Activated CD8-positive, alpha-beta memory T cell treated with anti-CD3 and anti-CD28 coated beads for 48 hours (primary cell): ENCODE measurements around the gene ASB10.

Source experiments
- DNase-seq, 3 experiments: peaks; one replicate each; pipeline ENCODE4 v3.0.0-alpha.2; 2020; ENCODE audit warnings: low read depth in 2 of 3, low spot score in 2 of 3

ASB10 gene

DNA sequence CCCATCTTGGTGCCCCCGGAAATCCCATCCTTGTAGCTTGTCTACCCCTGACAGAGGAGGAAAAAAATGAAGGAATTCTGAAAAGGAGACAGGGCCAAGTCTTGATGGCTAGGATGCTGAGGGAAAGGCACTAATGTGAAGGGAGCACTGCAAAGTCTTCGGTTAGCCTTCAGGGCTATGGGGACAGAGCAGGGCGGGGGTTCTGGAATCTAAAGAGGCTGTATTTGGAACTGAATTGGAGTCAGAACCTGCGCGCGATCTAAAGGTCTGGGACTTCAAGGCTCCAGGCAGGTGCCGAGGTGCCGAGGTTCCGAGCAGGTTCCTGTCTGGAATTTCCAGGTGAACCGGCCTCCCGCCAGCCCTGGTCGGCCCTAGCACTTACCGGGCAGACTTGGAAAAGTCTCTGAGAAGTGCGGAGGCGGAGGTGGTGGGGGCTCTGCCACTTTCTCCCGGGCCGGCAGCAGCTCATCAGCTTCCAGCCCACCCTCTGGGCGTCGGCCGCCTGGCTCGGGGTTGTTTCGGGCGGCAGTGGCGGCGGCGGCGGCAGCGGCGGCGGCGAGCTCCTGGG is 20.3 kb downstream of the ASB10 start:
- no peak for DNase-seq

DNA sequence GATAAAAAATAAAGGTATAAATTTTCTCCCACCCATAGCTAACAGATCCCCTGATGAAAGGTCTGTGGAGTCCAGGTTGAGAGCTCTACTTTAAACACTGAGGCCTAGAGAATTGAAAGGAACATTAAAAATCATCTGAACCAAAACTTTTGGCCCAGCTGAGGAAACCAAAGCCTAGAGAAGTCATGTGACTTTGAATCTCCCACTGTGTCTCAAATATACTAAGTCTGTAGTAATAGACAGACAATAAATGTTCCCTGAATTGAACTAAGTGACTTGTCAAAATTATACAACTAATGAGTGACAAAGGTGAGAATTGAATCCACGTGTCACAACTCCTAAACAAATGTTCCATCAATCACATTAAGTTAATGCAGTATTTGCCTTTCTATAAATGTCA is 25.3 kb downstream of the ASB10 start:
- DNase-seq: no peak

DNA sequence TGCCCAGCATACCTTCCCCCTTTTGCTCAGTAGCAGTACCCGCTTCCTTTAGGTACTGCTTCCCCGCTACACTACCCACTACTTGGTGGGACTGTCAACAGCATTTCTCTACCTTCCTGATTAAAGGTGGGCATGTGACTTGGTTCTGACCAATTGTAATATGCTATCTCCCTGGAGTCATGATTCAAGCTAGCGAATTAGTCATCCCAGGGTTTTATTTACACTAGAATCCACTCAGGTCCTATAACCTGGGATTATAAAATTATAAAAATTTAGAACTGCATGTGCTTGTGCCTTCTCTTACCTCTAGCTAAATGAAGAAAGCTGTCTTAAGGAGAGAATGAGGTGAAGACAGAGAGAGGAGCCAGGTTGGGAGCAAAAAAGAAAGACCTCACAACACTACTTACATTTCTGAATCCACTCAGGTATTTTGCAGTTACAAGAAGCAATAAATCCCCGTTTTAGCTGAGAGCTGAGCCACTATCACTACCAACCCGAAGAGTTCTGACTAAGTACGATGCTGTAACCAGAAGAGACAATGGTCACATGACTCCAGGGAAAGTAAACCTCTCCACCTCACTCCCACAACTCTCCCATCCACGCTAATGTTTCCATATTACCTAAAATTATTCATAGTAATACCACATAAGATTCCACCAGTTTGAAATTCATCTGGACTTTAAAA is 29.3 kb downstream of the ASB10 start:
- no peak for DNase-seq

DNA sequence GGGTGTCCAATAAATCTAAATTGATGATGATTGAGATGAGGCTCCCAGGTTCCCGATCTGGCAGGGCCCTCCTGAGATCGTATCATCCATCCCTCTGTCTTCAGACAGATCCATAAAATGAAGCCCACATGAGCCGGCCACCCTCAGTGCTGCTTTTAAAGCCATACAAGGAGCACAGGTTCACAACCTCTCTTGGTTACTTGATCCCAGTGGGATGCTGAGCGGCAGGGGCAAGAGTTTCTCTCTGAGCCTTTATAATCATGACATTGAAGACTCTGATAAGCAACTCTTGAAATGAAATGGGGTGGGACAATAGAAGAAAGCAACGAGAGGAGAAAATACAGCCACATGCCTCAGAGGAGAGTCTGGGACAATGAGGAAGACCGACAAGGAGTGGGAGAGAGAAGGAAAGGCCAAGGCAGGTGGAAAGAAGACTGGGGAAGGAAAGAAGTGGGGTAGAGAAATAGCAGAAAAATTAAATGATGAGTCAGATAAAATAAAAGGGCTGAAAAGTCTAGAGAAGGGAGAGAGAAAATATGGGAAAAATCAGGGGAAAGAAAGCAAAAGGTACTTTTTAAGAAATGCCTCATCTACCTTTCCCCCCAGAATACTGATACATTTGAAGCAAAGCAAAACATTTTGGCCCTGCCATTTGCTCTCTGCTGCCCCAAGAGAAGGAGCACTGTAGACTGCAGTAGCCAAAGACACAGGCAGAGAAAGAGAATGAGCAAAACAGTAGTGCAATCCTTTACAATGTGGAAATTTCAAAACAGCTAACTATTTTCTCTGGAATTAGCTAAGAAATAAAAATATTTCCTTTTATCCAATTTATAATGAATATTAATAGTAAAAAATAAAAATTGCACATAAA is 34.2 kb downstream of the ASB10 start:
- no peak for DNase-seq

DNA sequence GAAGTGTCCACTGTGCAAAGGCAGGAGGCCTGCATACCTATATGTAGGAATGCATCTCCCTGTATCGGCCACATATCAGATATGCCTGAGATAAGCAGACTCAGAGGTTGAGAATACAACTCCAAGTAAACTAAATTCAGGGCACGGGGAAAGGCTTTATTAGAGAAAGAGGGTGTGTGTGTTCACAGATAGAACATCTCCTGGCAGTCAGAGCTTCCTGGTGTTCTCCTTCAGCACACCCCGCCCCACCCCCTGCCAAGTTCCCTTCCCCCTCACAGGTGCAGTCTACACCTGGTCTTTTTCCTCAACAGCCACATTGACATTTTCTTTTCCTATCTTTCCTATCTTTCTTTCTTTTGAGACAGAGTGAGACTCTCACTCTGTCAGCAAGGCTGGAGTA is 36.7 kb downstream of the ASB10 start:
- DNase-seq: no peak

DNA sequence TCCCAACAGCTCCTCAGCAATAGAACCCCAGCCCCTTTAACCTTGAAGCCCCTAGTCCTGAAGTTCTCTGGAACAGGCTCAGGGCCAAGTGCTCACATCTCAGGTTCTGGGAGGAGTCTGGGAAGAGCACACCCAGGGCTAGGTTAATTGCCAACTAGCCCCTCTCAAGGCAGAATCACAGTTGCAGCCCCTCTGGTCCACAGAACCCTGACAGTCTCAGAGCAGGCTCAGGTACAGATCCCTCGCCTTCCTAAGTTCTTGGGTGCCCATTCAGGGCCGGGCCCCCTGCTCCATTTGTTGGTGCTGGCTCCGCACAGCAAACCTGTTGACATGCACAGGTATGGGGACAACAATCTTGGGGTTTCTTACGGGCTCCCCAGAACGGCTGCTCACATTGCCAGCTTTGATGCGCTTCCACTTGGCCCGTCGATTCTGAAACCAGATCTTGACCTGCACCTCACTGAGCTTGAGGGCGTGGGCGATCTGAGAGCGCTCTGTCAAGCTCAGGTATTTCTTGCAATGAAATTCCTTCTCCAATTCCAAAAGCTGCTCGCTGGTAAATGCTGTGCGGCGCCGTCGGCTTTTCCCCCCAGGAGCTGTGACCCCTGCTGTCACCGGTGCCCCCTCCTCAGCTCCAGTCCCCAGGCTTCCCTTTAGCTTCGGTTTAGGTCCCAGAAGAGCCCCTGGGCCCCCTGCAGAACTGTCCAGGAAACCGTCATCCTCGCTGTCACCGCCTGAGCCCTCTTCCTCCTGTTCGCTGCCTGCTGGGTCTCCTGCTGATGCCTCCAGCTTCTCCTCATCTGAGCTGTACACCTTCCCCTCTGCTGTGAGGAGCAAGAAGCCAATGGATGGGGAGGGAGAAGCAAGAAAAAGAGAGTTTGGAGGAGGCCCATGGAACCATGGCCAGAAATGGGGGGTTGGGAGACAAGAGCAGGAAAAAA is 38.5 kb downstream of the ASB10 start:
- DNase-seq: no peak

DNA sequence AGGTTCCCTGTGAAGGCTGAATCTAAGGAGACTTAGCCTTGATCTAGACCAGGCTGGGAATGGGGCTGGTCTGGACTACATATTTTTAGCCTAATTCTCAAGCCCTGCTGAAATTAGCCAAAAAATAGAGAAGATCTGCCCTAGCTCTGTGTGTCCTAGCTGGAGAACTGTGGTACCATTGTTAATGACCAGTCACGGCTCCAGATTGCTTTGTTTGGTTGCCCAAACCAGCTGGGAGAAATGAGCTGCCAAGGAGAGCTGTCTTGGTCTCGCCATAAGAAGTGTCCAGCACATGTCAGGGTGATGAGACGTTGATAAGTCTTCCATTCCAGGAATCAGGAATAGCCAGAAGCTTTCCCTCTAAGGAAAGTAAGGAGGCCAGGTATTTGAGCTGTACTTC is 40.3 kb downstream of the ASB10 start:
- no peak for DNase-seq

DNA sequence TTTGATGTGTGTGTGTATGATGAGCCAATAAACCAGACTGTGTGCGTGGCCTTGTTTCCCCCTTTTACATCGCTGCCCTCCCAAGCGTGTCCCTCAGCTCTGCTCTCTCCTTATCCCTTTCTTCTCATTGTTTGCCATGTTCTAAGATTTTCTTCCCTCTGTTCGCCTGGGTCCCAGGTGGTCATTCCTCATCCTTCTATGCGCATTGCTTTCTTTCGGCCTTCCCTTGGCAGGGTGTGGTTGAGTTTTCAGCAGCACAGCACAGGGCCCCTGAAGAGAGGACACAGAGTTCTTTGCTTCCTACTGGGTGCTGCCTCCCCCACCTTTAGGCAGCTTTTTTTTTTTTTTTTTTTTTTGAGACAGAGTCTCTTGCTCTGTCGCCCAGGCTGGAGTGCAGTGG is 42.7 kb downstream of the ASB10 start:
- DNase-seq: no peak

DNA sequence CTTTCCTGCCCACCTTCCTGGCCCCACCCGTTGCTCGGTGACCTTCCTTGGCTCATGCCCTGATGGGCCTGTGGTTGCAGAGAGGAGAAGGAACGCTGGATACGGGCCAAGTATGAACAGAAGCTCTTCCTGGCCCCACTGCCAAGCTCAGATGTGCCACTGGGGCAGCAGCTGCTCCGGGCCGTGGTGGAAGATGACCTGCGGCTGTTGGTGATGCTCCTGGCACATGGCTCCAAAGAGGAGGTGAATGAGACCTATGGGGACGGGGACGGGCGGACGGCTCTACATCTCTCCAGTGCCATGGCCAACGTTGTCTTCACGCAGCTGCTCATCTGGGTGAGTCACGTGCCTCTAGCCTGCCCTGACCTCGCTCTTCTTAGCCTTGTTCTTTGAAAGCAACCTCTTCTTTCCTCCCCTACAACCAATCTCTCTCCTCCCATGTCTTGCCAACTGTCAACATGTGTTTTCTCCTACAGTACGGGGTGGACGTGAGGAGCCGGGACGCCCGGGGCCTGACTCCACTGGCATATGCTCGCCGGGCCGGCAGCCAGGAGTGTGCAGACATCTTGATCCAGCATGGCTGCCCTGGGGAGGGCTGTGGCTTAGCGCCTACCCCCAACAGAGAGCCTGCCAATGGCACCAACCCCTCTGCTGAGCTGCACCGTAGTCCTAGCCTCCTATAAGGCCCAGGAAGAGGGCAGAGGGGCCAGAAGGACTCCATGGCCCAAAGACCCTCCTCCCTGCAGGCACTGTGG is 43.6 kb downstream of the ASB10 start:
- DNase-seq: no peak

DNA sequence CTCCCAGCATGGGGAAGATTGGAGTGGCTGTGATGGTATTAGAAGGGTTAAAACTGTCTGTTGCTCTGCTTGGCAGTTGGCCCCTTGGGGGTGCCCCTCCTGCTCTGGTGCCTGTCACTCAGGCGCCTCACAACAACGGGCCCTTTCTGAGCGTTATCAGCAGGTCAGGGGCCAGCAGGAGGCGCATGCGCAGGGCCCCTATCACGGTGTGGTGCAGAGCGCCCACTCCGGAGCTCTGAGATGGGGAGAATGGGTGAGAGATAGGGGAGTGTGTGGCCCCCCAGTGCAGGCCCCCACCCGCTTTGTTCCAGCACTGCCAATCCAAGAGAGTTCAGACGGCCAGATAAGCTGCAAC is 44.4 kb downstream of the ASB10 start:
- DNase-seq: no peak

DNA sequence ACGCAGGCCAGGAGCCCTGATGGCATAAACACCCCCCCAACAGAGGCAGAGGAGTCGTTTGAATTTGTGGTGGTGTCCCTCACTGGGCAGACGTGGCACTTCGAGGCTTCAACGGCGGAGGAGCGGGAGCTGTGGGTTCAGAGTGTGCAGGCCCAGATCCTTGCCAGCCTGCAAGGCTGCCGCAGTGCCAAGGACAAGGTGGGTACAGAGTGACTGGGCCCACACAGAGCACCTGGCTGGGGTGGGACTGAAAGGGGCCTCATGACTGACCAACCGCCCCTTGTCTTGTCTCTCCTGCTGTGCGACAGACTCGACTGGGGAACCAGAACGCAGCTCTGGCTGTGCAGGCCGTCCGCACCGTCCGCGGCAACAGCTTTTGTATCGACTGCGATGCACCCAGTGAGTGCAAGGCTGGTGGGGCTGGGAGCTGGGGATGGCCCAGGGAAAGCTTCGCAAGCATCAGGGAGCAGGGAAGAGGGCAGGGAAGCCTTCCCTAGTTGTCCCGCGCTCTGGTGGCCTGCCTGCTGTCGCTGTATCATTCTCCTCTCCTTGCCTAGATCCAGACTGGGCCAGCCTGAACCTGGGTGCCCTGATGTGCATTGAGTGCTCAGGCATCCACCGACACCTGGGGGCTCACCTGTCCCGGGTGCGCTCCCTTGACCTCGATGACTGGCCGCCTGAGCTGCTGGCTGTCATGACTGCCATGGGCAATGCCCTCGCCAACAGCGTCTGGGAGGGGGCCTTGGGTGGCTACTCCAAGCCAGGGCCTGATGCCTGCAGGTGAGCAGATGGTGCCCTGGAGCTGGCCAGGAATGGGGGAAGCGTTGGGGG is 45.0 kb downstream of the ASB10 start:
- DNase-seq: no peak

DNA sequence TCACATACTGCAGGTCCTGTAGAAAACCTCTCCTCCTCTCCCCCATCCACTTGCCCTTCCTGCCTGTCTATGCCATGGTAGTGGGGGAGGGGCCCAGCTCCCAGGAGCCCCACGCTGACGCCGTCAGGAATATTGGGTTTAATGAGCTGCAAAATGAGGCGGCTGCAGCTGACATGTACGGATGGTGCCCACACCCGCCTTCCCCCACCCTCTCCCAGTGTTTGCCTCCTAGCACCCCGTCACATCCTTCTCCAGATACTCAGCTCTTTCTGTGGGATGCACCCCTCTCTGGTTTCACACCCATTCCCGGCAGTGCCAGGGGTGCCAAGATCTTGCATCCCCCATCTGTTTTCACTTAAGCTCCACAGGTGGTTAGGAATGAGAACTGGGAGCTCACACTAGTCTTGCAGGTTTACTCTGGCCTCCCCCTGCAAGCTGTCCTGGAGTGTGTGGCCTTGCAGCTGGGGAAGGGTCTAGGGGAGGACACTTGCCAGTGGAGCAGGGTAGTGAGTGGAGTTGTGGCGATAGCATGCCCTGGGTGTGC is 45.7 kb downstream of the ASB10 start:
- DNase-seq: no peak

DNA sequence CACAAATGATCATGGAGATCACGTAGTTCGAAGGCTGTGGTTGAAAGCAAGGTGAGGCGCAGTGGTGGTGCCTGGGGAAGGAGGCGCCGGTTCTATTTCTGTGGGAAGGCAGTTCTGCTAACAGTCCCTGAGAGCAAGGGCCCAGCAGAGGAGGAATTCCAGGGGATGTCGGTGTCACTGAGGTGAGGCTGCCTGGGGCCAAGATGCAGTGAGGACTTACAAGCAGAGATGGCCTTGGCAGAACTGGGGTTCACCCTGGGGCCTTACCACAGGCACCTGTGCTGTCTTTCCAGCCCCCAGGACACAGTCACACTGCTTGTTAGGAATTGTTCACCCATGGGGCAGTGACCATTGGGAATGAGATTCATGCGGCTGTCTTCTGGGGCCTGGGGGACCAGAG is 46.2 kb downstream of the ASB10 start:
- DNase-seq: no peak

DNA sequence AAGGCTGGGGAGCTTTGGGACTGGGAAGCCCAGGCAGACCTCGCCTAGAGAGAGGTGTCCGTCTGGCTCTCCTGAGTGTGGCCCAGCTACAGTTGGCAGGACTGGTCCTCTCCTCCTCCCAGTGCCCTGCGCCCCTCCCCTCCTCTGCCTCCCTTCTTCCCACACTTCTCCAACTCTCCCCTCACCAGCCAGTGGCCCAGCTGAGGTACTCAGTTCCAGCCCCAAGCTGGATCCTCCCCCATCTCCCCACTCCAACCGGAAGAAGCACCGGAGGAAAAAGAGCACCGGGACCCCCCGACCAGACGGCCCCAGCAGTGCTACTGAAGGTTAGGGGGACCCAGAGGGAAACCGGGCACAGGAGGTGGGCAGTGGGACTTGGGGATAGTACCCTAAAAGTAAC is 47.3 kb downstream of the ASB10 start:
- no peak for DNase-seq

DNA sequence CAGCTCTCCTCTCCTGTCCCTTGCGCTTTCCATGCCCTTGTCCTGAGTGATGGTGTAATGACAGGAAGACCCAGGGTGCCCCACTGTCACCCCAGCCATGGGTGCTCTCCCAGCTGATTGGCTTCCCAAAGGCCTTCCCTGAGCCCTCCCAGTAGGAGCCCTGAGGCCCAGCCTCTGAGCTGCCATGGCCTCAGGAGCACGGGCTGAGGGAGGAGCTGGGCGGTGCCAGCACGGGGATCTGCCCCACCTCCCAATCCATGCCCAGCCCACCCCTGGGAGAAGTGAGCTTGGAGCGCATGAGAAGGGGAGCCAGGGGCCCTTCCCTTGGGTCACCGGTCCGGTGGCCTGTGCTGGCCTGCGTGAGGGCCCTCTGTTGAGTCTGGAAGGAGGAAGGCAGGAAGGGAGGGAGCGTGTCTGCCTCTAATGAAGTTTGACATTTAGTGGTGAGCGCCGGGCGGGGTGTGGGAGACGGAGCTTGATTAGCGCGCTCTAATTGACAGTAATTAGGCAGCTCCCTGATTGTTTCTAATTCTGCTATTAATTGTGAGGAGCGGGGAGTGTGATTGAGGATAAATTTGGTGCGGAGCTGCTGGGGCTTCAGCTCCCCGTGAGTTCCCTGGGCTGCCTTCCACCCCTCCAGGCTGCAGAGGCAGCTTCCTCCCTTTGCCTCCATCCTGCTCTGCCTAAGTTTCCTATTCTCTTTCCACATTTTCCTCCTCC is 47.8 kb downstream of the ASB10 start:
- no peak for DNase-seq

DNA sequence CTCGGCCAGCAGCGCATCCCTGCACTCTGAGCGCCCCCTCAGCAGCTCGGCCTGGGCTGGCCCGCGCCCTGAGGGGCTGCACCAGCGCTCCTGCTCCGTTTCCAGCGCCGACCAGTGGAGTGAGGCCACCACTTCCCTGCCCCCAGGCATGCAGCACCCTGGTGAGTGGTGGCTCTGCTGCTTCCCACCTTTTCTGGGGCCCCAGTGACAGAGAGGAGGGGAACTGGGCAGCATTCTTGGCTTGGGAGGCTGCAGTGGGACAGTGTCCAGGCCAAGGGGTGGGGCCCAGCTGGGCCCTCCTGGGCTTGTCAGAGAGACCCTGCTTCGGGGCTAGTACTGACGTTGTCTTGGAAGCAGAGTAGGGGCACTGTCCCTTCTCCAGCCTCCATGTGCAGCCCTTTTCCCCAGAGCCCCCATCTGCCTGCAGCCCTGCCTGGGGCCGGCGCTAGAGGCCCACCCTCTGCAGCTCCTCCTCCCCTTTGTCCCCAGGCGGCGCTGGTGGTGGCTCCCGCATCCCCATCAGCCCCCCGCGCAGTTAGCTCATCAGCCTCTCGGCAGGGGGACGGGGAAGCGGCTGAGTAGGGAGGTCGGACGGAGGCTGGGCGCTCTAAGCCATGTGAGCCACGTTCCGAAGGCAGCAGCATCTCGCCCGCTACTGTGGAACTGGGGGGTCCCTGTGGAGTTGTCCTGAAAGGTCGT is 48.7 kb downstream of the ASB10 start:
- DNase-seq: no peak

DNA sequence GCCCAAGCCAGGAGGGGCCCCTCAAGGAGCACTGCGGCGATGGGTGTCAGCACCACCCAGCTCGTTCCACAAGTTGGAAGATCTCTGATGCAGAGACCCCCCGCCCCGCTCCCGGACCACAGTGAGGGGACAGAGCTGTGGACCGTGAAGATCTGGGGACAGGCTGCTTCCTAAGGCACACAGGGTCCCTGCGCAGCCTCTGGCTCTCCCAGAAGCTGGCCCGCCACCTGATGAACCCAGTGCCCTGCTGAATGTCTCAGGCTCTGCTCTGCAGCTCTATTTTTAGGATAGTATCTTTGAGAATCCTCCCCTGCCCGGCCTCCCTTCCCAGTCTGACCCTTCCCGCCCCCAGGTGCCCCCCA is 49.3 kb downstream of the ASB10 start:
- DNase-seq: no peak

DNA sequence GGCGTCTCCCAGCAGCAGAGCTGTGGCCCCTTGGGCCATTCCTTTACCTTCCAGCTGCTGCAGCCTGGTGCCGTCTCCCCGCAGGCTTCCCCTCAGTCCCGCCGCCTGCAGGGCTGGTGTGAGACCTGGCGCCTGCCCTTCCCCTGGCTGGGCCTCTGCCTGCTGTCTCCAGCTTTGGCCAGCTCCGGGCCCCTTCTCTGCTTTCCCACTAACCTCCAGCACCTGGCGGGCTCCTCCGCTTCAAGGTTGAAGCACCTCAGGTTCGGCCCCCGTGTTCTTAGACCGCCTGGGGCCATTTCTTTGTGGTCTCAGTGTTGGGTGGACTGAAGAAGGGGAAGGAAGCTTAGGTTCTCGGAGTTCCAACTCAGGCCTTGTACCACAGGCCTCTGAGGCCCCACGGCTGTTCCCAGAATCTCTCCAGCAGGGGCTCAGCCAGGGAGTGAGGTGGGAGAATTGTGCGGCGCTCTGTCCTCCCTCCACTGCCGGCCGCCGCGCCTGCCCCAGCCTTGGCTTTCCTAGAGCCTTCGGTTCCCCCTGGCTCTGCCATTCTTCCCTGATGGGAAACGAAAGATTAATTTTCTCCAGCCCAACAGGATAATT is 49.9 kb downstream of the ASB10 start:
- no peak for DNase-seq
